GM18868 (cell line): ENCODE measurements around the gene FAM240B.
A peak's percentile ranks its signal among the peaks of the same experiment; 100 is the strongest.

Experiments
- ATAC-seq: cut with Tn5 transposase; IDR thresholded peaks from one replicate; pipeline ENCODE4 v1.9.1; 2021; ENCODE audit warnings: mild to moderate bottlenecking, moderate library complexity; ENCODE audit not compliant: unreplicated experiment

FAM240B gene

GRCh38 chr9:38705917-38706316, 14.0 kb downstream of the FAM240B start:
- ATAC-seq: no peak

GRCh38 chr9:38700695-38701094, 19.2 kb downstream of the FAM240B start:
- no peak for ATAC-seq

GRCh38 chr9:38699337-38699736, 20.6 kb downstream of the FAM240B start:
- ATAC-seq: no peak

- no peak for ATAC-seq
These were observed 22.1 kb downstream of the FAM240B start for GRCh38 chr9:38697776-38698300.

- ATAC-seq: no peak
These were observed 22.9 kb downstream of the FAM240B start for GRCh38 chr9:38696999-38697398.

GRCh38 chr9:38694676-38695075, 25.3 kb downstream of the FAM240B start:
- no peak for ATAC-seq

- no peak for ATAC-seq
These were observed 27.2 kb downstream of the FAM240B start for GRCh38 chr9:38692707-38693106.

GRCh38 chr9:38690574-38690973, 29.4 kb downstream of the FAM240B start:
- peak; percentile 56 for ATAC-seq

GRCh38 chr9:38689678-38690077, 30.3 kb downstream of the FAM240B start:
- no peak for ATAC-seq

GRCh38 chr9:38687992-38688391, 31.9 kb downstream of the FAM240B start:
- ATAC-seq: no peak

GRCh38 chr9:38687389-38687842, 32.5 kb downstream of the FAM240B start:
- peak; percentile 66 for ATAC-seq

- ATAC-seq: no peak
These were observed 33.0 kb downstream of the FAM240B start for GRCh38 chr9:38686933-38687332.

GRCh38 chr9:38685535-38685934, 34.4 kb downstream of the FAM240B start:
- no peak for ATAC-seq

GRCh38 chr9:38683336-38683735, 36.6 kb downstream of the FAM240B start:
- ATAC-seq: no peak

GRCh38 chr9:38682713-38683112, 37.2 kb downstream of the FAM240B start:
- no peak for ATAC-seq

GRCh38 chr9:38681747-38682227, 38.1 kb downstream of the FAM240B start:
- peak; percentile 66 for ATAC-seq

- no peak for ATAC-seq
These were observed 39.0 kb downstream of the FAM240B start for GRCh38 chr9:38680837-38681445.

- no peak for ATAC-seq
These were observed 42.2 kb downstream of the FAM240B start for GRCh38 chr9:38677660-38678303.

GRCh38 chr9:38675831-38676230, 44.1 kb downstream of the FAM240B start:
- ATAC-seq: no peak

GRCh38 chr9:38675211-38675610, 44.7 kb downstream of the FAM240B start:
- ATAC-seq: no peak

- ATAC-seq: no peak
These were observed 46.3 kb downstream of the FAM240B start for GRCh38 chr9:38673399-38674193.
